ENCODE measurements around the gene CD6. TPM values are rescaled to one million over a fixed set of nuclear protein-coding genes. Genes with fewer than 3 reads are reported as not detected.
"Not testable (repeated sequence)": the region's sequence is repeated elsewhere in the genome, so short reads cannot be mapped to it uniquely, and the experiment has no call there.

The CD6 gene
- total and polyA plus RNA-seq, 2 experiments from 2014 or later, result 4.2 TPM; not detected in 1

GRCh38 chr11:60972182-60973030 lies 926 bp downstream of the CD6 start:
- Histone ChIP-seq H3K4me1 (ENCODE audit: low read depth) (no peaks in the 10 kb centered on the region), H3K27me3 (no peaks in the 10 kb centered on the region), H3K4me3 (no peak overlapping the region), H3K36me3 (no peaks in the 10 kb centered on the region), H3K27ac (no peak overlapping the region), H3K9me3 (ENCODE audit: low read depth) (no peaks in the 10 kb centered on the region)
- no peak for TF ChIP-seq CTCF (IDR thresholded peaks at IDR 0.05; ENCODE audit: low read depth, low read length)
- DNase-seq (ENCODE audit: low read depth in 1 of 2, low spot score in 1 of 2), result no peak

GRCh38 chr11:60973699-60974098 lies 2.2 kb downstream of the CD6 start:
- Histone ChIP-seq H3K27me3 (no peaks in the 10 kb centered on the region), H3K4me3 (no peak overlapping the region), H3K36me3 (no peaks in the 10 kb centered on the region), H3K9me3 (ENCODE audit: low read depth) (no peaks in the 10 kb centered on the region), H3K27ac (no peak overlapping the region), H3K4me1 (ENCODE audit: low read depth) (no peaks in the 10 kb centered on the region)
- DNase-seq (ENCODE audit: low read depth in 1 of 2, low spot score in 1 of 2), result no peak
- no peak for TF ChIP-seq CTCF (IDR thresholded peaks at IDR 0.05; ENCODE audit: low read depth, low read length)

- not testable (repeated sequence) for DNase-seq (ENCODE audit: low read depth in 1 of 2, low spot score in 1 of 2); H3K36me3 ChIP-seq; H3K27ac ChIP-seq; H3K9me3 ChIP-seq (ENCODE audit: low read depth); H3K4me1 ChIP-seq (ENCODE audit: low read depth); H3K27me3 ChIP-seq; H3K4me3 ChIP-seq
Observed at GRCh38 chr11:60974316-60974715, 2.8 kb downstream of the CD6 start.

- Histone ChIP-seq H3K36me3 (no peaks in the 10 kb centered on the region), H3K27ac (no peak overlapping the region), H3K4me1 (ENCODE audit: low read depth) (no peaks in the 10 kb centered on the region), H3K9me3 (ENCODE audit: low read depth) (no peaks in the 10 kb centered on the region), H3K4me3 (no peak overlapping the region), H3K27me3 (no peaks in the 10 kb centered on the region)
- no peak for DNase-seq (ENCODE audit: low read depth in 1 of 2, low spot score in 1 of 2)
- TF ChIP-seq CTCF (IDR thresholded peaks at IDR 0.05; ENCODE audit: low read depth, low read length), result no peak
Observed at GRCh38 chr11:60974726-60975125, 3.2 kb downstream of the CD6 start.

GRCh38 chr11:60977224-60977623 lies 5.7 kb downstream of the CD6 start:
- no peaks in the 10 kb centered on the region for H3K36me3 ChIP-seq
- no peaks in the 10 kb centered on the region for H3K4me1 ChIP-seq (ENCODE audit: low read depth)
- no peaks in the 10 kb centered on the region for H3K27me3 ChIP-seq
- DNase-seq (ENCODE audit: low read depth in 1 of 2, low spot score in 1 of 2), result no peak
- no peaks in the 10 kb centered on the region for H3K9me3 ChIP-seq (ENCODE audit: low read depth)
- no peak overlapping the region for H3K27ac ChIP-seq
- H3K4me3 ChIP-seq, result no peak overlapping the region
- no peak for TF ChIP-seq CTCF (IDR thresholded peaks at IDR 0.05; ENCODE audit: low read depth, low read length)

GRCh38 chr11:60977836-60978235 lies 6.4 kb downstream of the CD6 start:
- Histone ChIP-seq H3K4me3 (no peak overlapping the region), H3K4me1 (ENCODE audit: low read depth) (no peaks in the 10 kb centered on the region), H3K27me3 (no peaks in the 10 kb centered on the region), H3K36me3 (no peaks in the 10 kb centered on the region), H3K27ac (no peak overlapping the region), H3K9me3 (ENCODE audit: low read depth) (no peaks in the 10 kb centered on the region)
- no peak for DNase-seq (ENCODE audit: low read depth in 1 of 2, low spot score in 1 of 2)
- no peak for TF ChIP-seq CTCF (IDR thresholded peaks at IDR 0.05; ENCODE audit: low read depth, low read length)
